SK-N-SH (cell line): Measurements from ENCODE around the gene CBLN1. TPM values are rescaled to one million over a fixed set of nuclear protein-coding genes. Genes with fewer than 3 reads are reported as not detected.

Experiments used
- CTCF ChIA-PET: fragments of 300-600, 350-600 bp; formaldehyde crosslinking; extraction: SDS; loops from one replicate; lab custom pipeline; 2021; lab: Yijun Ruan, JAX
- POLR2A ChIA-PET: fragments of 350-600 bp; sonication (Branson Sonifier 250); formaldehyde crosslinking; extraction: SDS; loops from one replicate; lab custom pipeline; 2020; ENCODE audit warnings: antibody characterized with exemption, inconsistent platforms; lab: Yijun Ruan, JAX
- DNase-seq: peaks from one replicate; pipeline ENCODE4 v3.0.0; 2012
- H2AFZ ChIP-seq: fragments of 200-600 bp; sonication (generic); 2 replicates; pipeline ENCODE4 v1.8.1; 2016; ENCODE audit warnings: antibody characterized with exemption, mild to moderate bottlenecking, low read depth
- H3F3A ChIP-seq: fragments of 200-600 bp; sonication (generic); replicated peaks from 2 replicates; pipeline ENCODE3; 2016; ENCODE audit warnings: antibody characterized with exemption, mild to moderate bottlenecking; ENCODE audit not compliant: insufficient read depth
- H3K27ac ChIP-seq, 2 experiments: fragments of 200-500 bp in 1 of 2; fragments of 200-600 bp in 1 of 2; sonication (Bioruptor generic) in 1 of 2; sonication (generic), shearing (Covaris generic) in 1 of 2; 2 replicates each; pipeline versions ENCODE4 v1.5.1 to v1.6.1; 2014 to 2016; ENCODE audit warnings: low read depth in 2 of 2, inconsistent platforms in 1 of 2, low read length in 1 of 2, mild to moderate bottlenecking in 1 of 2, mixed read lengths in 1 of 2
- H3K27me3 ChIP-seq: fragments of 200-600 bp; sonication (generic), shearing (Covaris generic); 2 replicates; pipeline ENCODE4 v1.6.1; 2016; ENCODE audit warnings: mixed run types; ENCODE audit not compliant: insufficient read depth
- H3K36me3 ChIP-seq, 2 experiments: fragments of 200-500 bp in 1 of 2; fragments of 200-600 bp in 1 of 2; sonication (Bioruptor generic) in 1 of 2; sonication (generic) in 1 of 2; replicated peaks in 1 of 2; 2 replicates each; pipeline versions ENCODE3 to v1.5.1; 2014 to 2016; ENCODE audit warnings: low read length in 1 of 2, mild to moderate bottlenecking in 1 of 2; ENCODE audit not compliant: insufficient read depth in 2 of 2, control insufficient read depth in 1 of 2
- H3K4me1 ChIP-seq, 2 experiments: fragments of 200-500 bp in 1 of 2; fragments of 200-600 bp in 1 of 2; sonication (Bioruptor generic) in 1 of 2; sonication (generic), shearing (Covaris generic) in 1 of 2; 2 replicates each; pipeline versions ENCODE4 v1.5.1 to v1.6.1; 2014 to 2016; ENCODE audit warnings: low read depth in 1 of 2, low read length in 1 of 2, mixed run types in 1 of 2; ENCODE audit not compliant: insufficient read depth in 2 of 2, control insufficient read depth in 1 of 2
- H3K4me2 ChIP-seq: fragments of 200-600 bp; sonication (generic), shearing (Covaris generic); 2 replicates; pipeline ENCODE4 v1.6.1; 2017; ENCODE audit warnings: mixed run types
- H3K4me3 ChIP-seq, 2 experiments: fragments of 200-500 bp in 1 of 2; fragments of 200-600 bp in 1 of 2; sonication (Bioruptor generic) in 1 of 2; sonication (generic), shearing (Covaris generic) in 1 of 2; 2 replicates each; pipeline versions ENCODE4 v1.5.1 to v1.8.1; 2014 to 2016; ENCODE audit warnings: low read depth in 2 of 2, inconsistent platforms in 1 of 2, low read length in 1 of 2, mild to moderate bottlenecking in 1 of 2, mixed read lengths in 1 of 2, moderate library complexity in 1 of 2
- H3K79me2 ChIP-seq: fragments of 200-600 bp; sonication (generic); 2 replicates; pipeline ENCODE4 v1.8.1; 2017; ENCODE audit warnings: mild to moderate bottlenecking; ENCODE audit not compliant: insufficient read depth
- H3K9ac ChIP-seq: fragments of 200-600 bp; sonication (generic); 2 replicates; pipeline ENCODE4 v1.6.1; 2017; ENCODE audit warnings: mixed run types
- H3K9me2 ChIP-seq: fragments of 200-600 bp; sonication (generic); 2 replicates; pipeline ENCODE4 v1.6.1; 2017; ENCODE audit warnings: mixed run types
- H3K9me3 ChIP-seq: fragments of 200-600 bp; sonication (generic); 2 replicates; pipeline ENCODE4 v1.6.1; 2017; ENCODE audit warnings: mixed run types, mild to moderate bottlenecking, moderate library complexity
- H4K20me1 ChIP-seq: fragments of 200-600 bp; sonication (generic); 2 replicates; pipeline ENCODE4 v1.6.1; 2017; ENCODE audit warnings: mild to moderate bottlenecking, mixed run types; ENCODE audit not compliant: insufficient read depth
- CHD2 ChIP-seq: fragments of 150-350 bp; IDR thresholded peaks from 2 replicates; pipeline ENCODE4 v1.6.1; 2018; ENCODE audit warnings: low read length; ENCODE audit not compliant: partially characterized antibody
- ELF1 ChIP-seq: IDR thresholded peaks from 2 replicates; pipeline ENCODE4 v1.4.0; 2012
- EP300 ChIP-seq, 2 experiments: IDR thresholded peaks; 2 replicates each; pipeline versions ENCODE4 v1.4.0 to v1.6.1; 2012; ENCODE audit warnings: borderline replicate concordance in 1 of 2, low read depth in 1 of 2, low read length in 1 of 2
- EZH2phosphoT487 ChIP-seq: fragments of 200-600 bp; sonication (generic); IDR thresholded peaks from 2 replicates; pipeline ENCODE4 v1.6.1; 2017; ENCODE audit warnings: low read depth, mixed run types, mild to moderate bottlenecking, antibody characterized with exemption, moderate library complexity, borderline replicate concordance
- FOSL2 ChIP-seq: IDR thresholded peaks from 2 replicates; pipeline ENCODE4 v1.4.0; 2012; ENCODE audit warnings: low read depth, mild to moderate bottlenecking, moderate library complexity, borderline replicate concordance
- FOXJ3 ChIP-seq: sonication (generic); formaldehyde crosslinking; IDR thresholded peaks from 2 replicates; pipeline ENCODE4 v1.5.1; 2020; ENCODE audit warnings: mild to moderate bottlenecking, missing genetic modification reagents
- GATA2 ChIP-seq: sonication (generic); formaldehyde crosslinking; IDR thresholded peaks from 2 replicates; pipeline ENCODE4 v1.5.0; 2020; ENCODE audit warnings: mild to moderate bottlenecking, missing genetic modification reagents
- NFIC ChIP-seq: IDR thresholded peaks from 2 replicates; pipeline ENCODE4 v1.4.0; 2012; ENCODE audit warnings: borderline replicate concordance
- NRF1 ChIP-seq: IDR thresholded peaks from 2 replicates; pipeline ENCODE4 v1.6.1; 2012; ENCODE audit warnings: low read depth, mild to moderate bottlenecking, low read length
- PBX3 ChIP-seq: IDR thresholded peaks from 2 replicates; pipeline ENCODE4; 2012
- RCOR1 ChIP-seq: fragments of 150-350 bp; IDR thresholded peaks from 2 replicates; pipeline ENCODE4 v1.6.1; 2017; ENCODE audit warnings: antibody characterized with exemption, low read length
- REST ChIP-seq: IDR thresholded peaks from 2 replicates; pipeline ENCODE4 v1.6.1; 2012; ENCODE audit warnings: mild to moderate bottlenecking, low read depth, low read length, moderate library complexity
- RFX5 ChIP-seq: IDR thresholded peaks from 2 replicates; pipeline ENCODE4 v1.6.1; 2012; ENCODE audit warnings: mild to moderate bottlenecking, improper control_type of control experiment, low read length
- RXRA ChIP-seq: IDR thresholded peaks from 2 replicates; pipeline ENCODE4 v1.4.0; 2012; ENCODE audit warnings: low read depth, mild to moderate bottlenecking, borderline replicate concordance
- SIN3A ChIP-seq: IDR thresholded peaks from 2 replicates; pipeline ENCODE4 v1.6.1; 2012; ENCODE audit warnings: low read depth, mild to moderate bottlenecking, low read length, moderate library complexity, borderline replicate concordance
- SMC3 ChIP-seq: IDR thresholded peaks from 2 replicates; pipeline ENCODE4 v1.6.1; 2012; ENCODE audit warnings: low read depth, low read length, improper control_type of control experiment
- TAF1 ChIP-seq: IDR thresholded peaks from 2 replicates; pipeline ENCODE4 v1.6.1; 2012; ENCODE audit warnings: low read depth, mild to moderate bottlenecking, low read length, moderate library complexity, borderline replicate concordance
- USF2 ChIP-seq: fragments of 150-350 bp; IDR thresholded peaks from 2 replicates; pipeline ENCODE4 v1.6.1; 2017; ENCODE audit warnings: antibody characterized with exemption, low read length, low read depth, borderline replicate concordance
- ZBTB33 ChIP-seq: IDR thresholded peaks from 2 replicates; pipeline ENCODE4 v1.4.0; 2012; ENCODE audit warnings: low read depth, borderline replicate concordance
- WGBS: methylation state at CpG from one replicate; pipeline ENCODE4 v1.1.6; 2017; ENCODE audit warnings: low lambda C conversion rate; 5-methylcytosine and 5-hydroxymethylcytosine counted together
- polyA plus RNA-seq, 3 experiments: library from polyadenylated mRNA; depleted of rRNA; stranded (reverse); fragments of >200 nt; gene quantifications; 2 replicates each; pipeline ENCODE4 v1.2.3, GENCODE V29; 2012

Gene CBLN1
- polyA plus RNA-seq, 1 of the 3 experiments (the other 2 are of a cell fraction) = not detected

- CTCF ChIA-PET = interaction anchor here (0.7 to 1.9 kb wide), 2 partner anchors 10 to 523 kb away, joined by 4 to 6 read pairs; no protein-coding TSS in a partner anchor
- POLR2A ChIA-PET = no interaction called here
- TF ChIP-seq ELF1 (no peak), NRF1 (no peak), RFX5 (no peak), PBX3 (no peak), NFIC (no peak), ZBTB33 (no peak), EZH2phosphoT487 (no peak), SIN3A (no peak), RCOR1 (no peak), TAF1 (no peak), FOXJ3 (CRISPR knock-in tag) (no peak), FOSL2 (no peak), EP300 (IDR thresholded peaks at IDR 0.05; ENCODE audit: borderline replicate concordance in 1 of 2, low read depth in 1 of 2, low read length in 1 of 2) (no peak), RXRA (no peak), CHD2 (no peak)
Measured at GRCh38 chr16:49324703-49325102, 43.1 kb upstream of the CBLN1 start.

GRCh38 chr16:49315602-49316001, 34.0 kb upstream of the CBLN1 start:
- CTCF ChIA-PET = interaction anchor here (0.6 kb wide), 1 partner anchor 624 kb away, joined by 4 read pairs; no protein-coding TSS in a partner anchor
- POLR2A ChIA-PET = no interaction called here
- Histone ChIP-seq H3K27me3 (no peaks in the 10 kb centered on the region), H2AFZ (no peak overlapping the region), H3K9me3 (no peaks in the 10 kb centered on the region), H3K36me3 (no peaks in the 10 kb centered on the region), H3F3A (no peaks in the 10 kb centered on the region), H3K4me3 (no peak overlapping the region), H3K9me2 (no peaks in the 10 kb centered on the region), H3K9ac (no peak overlapping the region), H4K20me1 (no peaks in the 10 kb centered on the region), H3K4me2 (no peak overlapping the region), H3K27ac (no peak overlapping the region), H3K79me2 (no peaks in the 10 kb centered on the region), H3K4me1 (no peaks in the 10 kb centered on the region)
- no peak for DNase-seq
- WGBS = 5% methylated on average over 1 of the region's 1 CpG
- TF ChIP-seq RFX5 (no peak), USF2 (no peak), SIN3A (no peak), SMC3 (no peak), RCOR1 (no peak), REST (no peak), FOXJ3 (CRISPR knock-in tag) (no peak), NFIC (no peak), GATA2 (CRISPR knock-in tag) (no peak)

More at GRCh38 chr16:49324703-49325102, 43.1 kb upstream of the CBLN1 start:
- Histone ChIP-seq H3K9ac (no peak overlapping the region), H3K9me3 (no peaks in the 10 kb centered on the region), H3K4me3 (no peak overlapping the region), H4K20me1 (no peaks in the 10 kb centered on the region), H3K36me3 (no peaks in the 10 kb centered on the region), H3K79me2 (no peaks in the 10 kb centered on the region), H3K4me2 (no peak overlapping the region), H3K4me1 (no peaks in the 10 kb centered on the region), H2AFZ (no peak overlapping the region), H3F3A (no peaks in the 10 kb centered on the region), H3K27me3 (no peaks in the 10 kb centered on the region), H3K27ac (no peak overlapping the region), H3K9me2 (no peaks in the 10 kb centered on the region)
- WGBS = 27% methylated on average over 9 of the region's 9 CpGs
- DNase-seq = no peak
